Naive thymus-derived CD8-positive, alpha-beta T cell (primary cell): Measurements from ENCODE around the gene CD44. TPM values are rescaled to one million over a fixed set of nuclear protein-coding genes. Genes with fewer than 3 reads are reported as not detected.

Source experiments
- ATAC-seq, 2 donors: fragments of 150-1000 bp; cut with Tn5 transposase in 1 of 2; sonication (Bioruptor Pico), chemical (Tn5 transposase) in 1 of 2; 1 replicate in 1 of 2; 2 replicates in 1 of 2; pipeline ENCODE4 v1.10.0; 2021; ENCODE audit warnings: mild to moderate bottlenecking in 2 of 2, moderate library complexity in 2 of 2
- POLR2A ChIA-PET: fragments of 350-600 bp; sonication (Branson Sonifier 250); formaldehyde crosslinking; loops from one replicate; lab custom pipeline; 2021; ENCODE audit warnings: antibody characterized with exemption; lab: Charles Lee
- DNase-seq, 10 donors: peaks; one replicate each; pipeline versions ENCODE4 v3.0.0 to v3.0.0-alpha.2; 2020 to 2022
- H3K27ac Mint-ChIP-seq, 10 donors: one replicate each; pipeline ENCODE4 v1.8.0; 2020 to 2022; ENCODE audit warnings: mild to moderate bottlenecking in 10 of 10, mixed read lengths in 10 of 10, moderate library complexity in 4 of 10, inconsistent platforms in 1 of 10
- H3K27me3 Mint-ChIP-seq, 5 donors: one replicate each; pipeline ENCODE4 v1.8.0; 2021 to 2022; ENCODE audit warnings: mixed read lengths in 5 of 5
- H3K36me3 Mint-ChIP-seq, 3 donors: one replicate each; pipeline ENCODE4 v1.8.0; 2020 to 2022; ENCODE audit warnings: mixed read lengths in 3 of 3, mild to moderate bottlenecking in 2 of 3, inconsistent platforms in 1 of 3
- H3K4me1 Mint-ChIP-seq, 4 donors: one replicate each; pipeline ENCODE4 v1.8.0; 2021 to 2022; ENCODE audit warnings: mixed read lengths in 4 of 4
- H3K4me3 Mint-ChIP-seq, 10 donors: one replicate each; pipeline ENCODE4 v1.8.0; 2020 to 2022; ENCODE audit warnings: mild to moderate bottlenecking in 10 of 10, mixed read lengths in 10 of 10, moderate library complexity in 6 of 10, inconsistent platforms in 1 of 10
- H3K9me3 Mint-ChIP-seq, 9 donors: one replicate each; pipeline ENCODE4 v1.8.0; 2020 to 2022; ENCODE audit warnings: mixed read lengths in 9 of 9, mild to moderate bottlenecking in 3 of 9, inconsistent platforms in 1 of 9, moderate library complexity in 1 of 9
- polyA plus RNA-seq, 3 donors: library from polyadenylated mRNA; unstranded; fragments of 300-500 nt; fragmentation: Illumina TruSeq; gene quantifications; one replicate each; pipeline ENCODE4 v1.2.3, GENCODE V29; 2021
- total RNA-seq, 8 experiments: library from RNA in 2 of 8; stranded (reverse) in 2 of 8; gene quantifications; one replicate each; pipeline ENCODE4 v1.2.3 and lab custom pipeline; 2021 to 2026

The CD44 gene
- total and polyA plus RNA-seq, 5 experiments from 2014 or later, result 291 to 703 (median 291) TPM

GRCh38 chr11:35114906-35115687 lies 23.9 kb upstream of the CD44 start:
- ATAC-seq, result peak in 1 of 2 donors; percentile 30
- peak overlapping the region in 1 of 10 donors; percentile 67 for H3K27ac Mint-ChIP-seq
- POLR2A ChIA-PET, result no interaction called here

GRCh38 chr11:35115688-35116030 lies 23.3 kb upstream of the CD44 start:
- no peak for ATAC-seq
- H3K27me3 Mint-ChIP-seq, result no peaks in the 10 kb centered on the region
- H3K4me1 Mint-ChIP-seq, result peaks cover 14 to 51% (median 22%) of the 10 kb centered on the region in 4 donors
- no peak for DNase-seq
- no peaks in the 10 kb centered on the region for H3K9me3 Mint-ChIP-seq
- H3K27ac Mint-ChIP-seq, result no peak overlapping the region
- no peaks in the 10 kb centered on the region for H3K36me3 Mint-ChIP-seq
- POLR2A ChIA-PET, result interaction anchor here (1.2 kb wide), 1 partner anchor 37 kb away, joined by 4 read pairs; no protein-coding TSS in a partner anchor
- H3K4me3 Mint-ChIP-seq, result no peak overlapping the region

More at GRCh38 chr11:35114906-35115687, 23.9 kb upstream of the CD44 start:
- Mint-ChIP-seq H3K4me3 (no peak overlapping the region), H3K27me3 (no peaks in the 10 kb centered on the region), H3K36me3 (no peaks in the 10 kb centered on the region), H3K9me3 (no peaks in the 10 kb centered on the region), H3K4me1 (peaks cover 17 to 52% (median 24%) of the 10 kb centered on the region in 4 donors)
- no peak for DNase-seq

GRCh38 chr11:35116245-35116644 lies 22.7 kb upstream of the CD44 start:
- Mint-ChIP-seq H3K27ac (no peak overlapping the region), H3K4me3 (no peak overlapping the region), H3K4me1 (peaks cover 11 to 51% (median 21%) of the 10 kb centered on the region in 4 donors), H3K27me3 (no peaks in the 10 kb centered on the region), H3K36me3 (no peaks in the 10 kb centered on the region), H3K9me3 (no peaks in the 10 kb centered on the region)
- POLR2A ChIA-PET, result interaction anchor here (1.1 to 1.2 kb wide), 2 partner anchors 23 to 38 kb away, joined by 4 to 5 read pairs; no protein-coding TSS in a partner anchor
- DNase-seq (no peak), ATAC-seq (no peak)

- no peak for DNase-seq
- no peaks in the 10 kb centered on the region for H3K9me3 Mint-ChIP-seq
- no peak overlapping the region for H3K4me3 Mint-ChIP-seq
- no peaks in the 10 kb centered on the region for H3K27me3 Mint-ChIP-seq
- POLR2A ChIA-PET, result interaction anchor here (0.6 to 1.2 kb wide), 3 partner anchors 23 to 50 kb away, joined by 3 to 5 read pairs (median 4); no protein-coding TSS in a partner anchor
- H3K36me3 Mint-ChIP-seq, result no peaks in the 10 kb centered on the region
- no peak for ATAC-seq
- peaks cover 6 to 51% (median 21%) of the 10 kb centered on the region in 4 donors for H3K4me1 Mint-ChIP-seq
- H3K27ac Mint-ChIP-seq, result no peak overlapping the region
These were observed 22.0 kb upstream of the CD44 start for GRCh38 chr11:35116762-35117640.

- peak overlapping the region in 1 of 10 donors; percentile 49 for H3K27ac Mint-ChIP-seq
- POLR2A ChIA-PET, result interaction anchor here (0.6 kb wide), 1 partner anchor 80 kb away, joined by 3 read pairs; no protein-coding TSS in a partner anchor
- no peaks in the 10 kb centered on the region for H3K36me3 Mint-ChIP-seq
- no peaks in the 10 kb centered on the region for H3K27me3 Mint-ChIP-seq
- no peaks in the 10 kb centered on the region for H3K9me3 Mint-ChIP-seq
- peaks cover 11 to 62% (median 34%) of the 10 kb centered on the region in 4 donors for H3K4me1 Mint-ChIP-seq
- H3K4me3 Mint-ChIP-seq, result no peak overlapping the region
- ATAC-seq (no peak), DNase-seq (no peak)
These were observed 20.1 kb upstream of the CD44 start for GRCh38 chr11:35118906-35119305.

GRCh38 chr11:35121326-35121865 lies 17.6 kb upstream of the CD44 start:
- POLR2A ChIA-PET, result no interaction called here
- Mint-ChIP-seq H3K27ac (peak overlapping the region in 2 of 10 donors; percentile 38 to 68), H3K9me3 (no peaks in the 10 kb centered on the region), H3K4me3 (peak overlapping the region in 1 of 10 donors; percentile 45), H3K27me3 (no peaks in the 10 kb centered on the region), H3K36me3 (no peaks in the 10 kb centered on the region), H3K4me1 (peaks cover 22 to 69% (median 52%) of the 10 kb centered on the region in 4 donors)
- ATAC-seq (no peak), DNase-seq (no peak)

GRCh38 chr11:35122308-35122707 lies 16.7 kb upstream of the CD44 start:
- Mint-ChIP-seq H3K4me3 (peak overlapping the region in 7 of 10 donors; percentile 0 to 50 (median 9)), H3K9me3 (no peaks in the 10 kb centered on the region), H3K27me3 (no peaks in the 10 kb centered on the region), H3K27ac (peak overlapping the region; percentile 3 to 87 (median 70)), H3K36me3 (no peaks in the 10 kb centered on the region), H3K4me1 (peaks cover 27 to 75% (median 59%) of the 10 kb centered on the region in 4 donors)
- peak in 3 of 10 donors; percentile 39 to 60 (median 47) for DNase-seq
- peak; percentile 77 to 85 for ATAC-seq
- POLR2A ChIA-PET, result interaction anchor here (1.2 kb wide), 1 partner anchor 42 kb away, joined by 3 read pairs; no protein-coding TSS in a partner anchor

GRCh38 chr11:35126000-35126878 lies 12.7 kb upstream of the CD44 start:
- Mint-ChIP-seq H3K9me3 (no peaks in the 10 kb centered on the region), H3K4me1 (peaks cover 25 to 57% (median 51%) of the 10 kb centered on the region in 4 donors), H3K27me3 (no peaks in the 10 kb centered on the region), H3K36me3 (no peaks in the 10 kb centered on the region), H3K27ac (peak overlapping the region in 8 of 10 donors; percentile 56 to 92 (median 73)), H3K4me3 (peak overlapping the region in 9 of 10 donors; percentile 5 to 74 (median 26))
- peak; percentile 35 to 38 for ATAC-seq
- POLR2A ChIA-PET, result interaction anchor here (0.7 to 1.1 kb wide), 2 partner anchors 13 to 32 kb away, joined by 3 to 4 read pairs; no protein-coding TSS in a partner anchor
- peak in 1 of 10 donors; percentile 7 for DNase-seq

GRCh38 chr11:35126879-35127581 lies 11.9 kb upstream of the CD44 start:
- DNase-seq (no peak), ATAC-seq (no peak)
- Mint-ChIP-seq H3K27me3 (no peaks in the 10 kb centered on the region), H3K4me3 (peak overlapping the region in 3 of 10 donors; percentile 5 to 48 (median 31)), H3K27ac (peak overlapping the region in 7 of 10 donors; percentile 35 to 92 (median 63)), H3K36me3 (no peaks in the 10 kb centered on the region), H3K9me3 (no peaks in the 10 kb centered on the region), H3K4me1 (peaks cover 31 to 57% (median 51%) of the 10 kb centered on the region in 4 donors)
- POLR2A ChIA-PET, result interaction anchor here (0.6 kb wide), 1 partner anchor 22 kb away, joined by 4 read pairs; no protein-coding TSS in a partner anchor

GRCh38 chr11:35127619-35128018 lies 11.4 kb upstream of the CD44 start:
- H3K27ac Mint-ChIP-seq, result no peak overlapping the region
- H3K36me3 Mint-ChIP-seq, result no peaks in the 10 kb centered on the region
- H3K9me3 Mint-ChIP-seq, result no peaks in the 10 kb centered on the region
- peaks cover 30 to 57% (median 51%) of the 10 kb centered on the region in 4 donors for H3K4me1 Mint-ChIP-seq
- H3K4me3 Mint-ChIP-seq, result no peak overlapping the region
- POLR2A ChIA-PET, result no interaction called here
- H3K27me3 Mint-ChIP-seq, result no peaks in the 10 kb centered on the region
- DNase-seq (no peak), ATAC-seq (no peak)

GRCh38 chr11:35131094-35131493 lies 7.9 kb upstream of the CD44 start:
- ATAC-seq (no peak), DNase-seq (no peak)
- POLR2A ChIA-PET, result no interaction called here
- H3K4me1 Mint-ChIP-seq, result peaks cover 21 to 43% (median 35%) of the 10 kb centered on the region in 4 donors
- peak overlapping the region in 5 of 10 donors; percentile 1 to 59 (median 37) for H3K27ac Mint-ChIP-seq
- H3K27me3 Mint-ChIP-seq, result no peaks in the 10 kb centered on the region
- peaks cover 0 to 3% (median 0%) of the 10 kb centered on the region in 9 donors for H3K9me3 Mint-ChIP-seq
- no peak overlapping the region for H3K4me3 Mint-ChIP-seq
- no peaks in the 10 kb centered on the region for H3K36me3 Mint-ChIP-seq
